ENCODE data around the gene CDH22.

CDH22 gene

DNA sequence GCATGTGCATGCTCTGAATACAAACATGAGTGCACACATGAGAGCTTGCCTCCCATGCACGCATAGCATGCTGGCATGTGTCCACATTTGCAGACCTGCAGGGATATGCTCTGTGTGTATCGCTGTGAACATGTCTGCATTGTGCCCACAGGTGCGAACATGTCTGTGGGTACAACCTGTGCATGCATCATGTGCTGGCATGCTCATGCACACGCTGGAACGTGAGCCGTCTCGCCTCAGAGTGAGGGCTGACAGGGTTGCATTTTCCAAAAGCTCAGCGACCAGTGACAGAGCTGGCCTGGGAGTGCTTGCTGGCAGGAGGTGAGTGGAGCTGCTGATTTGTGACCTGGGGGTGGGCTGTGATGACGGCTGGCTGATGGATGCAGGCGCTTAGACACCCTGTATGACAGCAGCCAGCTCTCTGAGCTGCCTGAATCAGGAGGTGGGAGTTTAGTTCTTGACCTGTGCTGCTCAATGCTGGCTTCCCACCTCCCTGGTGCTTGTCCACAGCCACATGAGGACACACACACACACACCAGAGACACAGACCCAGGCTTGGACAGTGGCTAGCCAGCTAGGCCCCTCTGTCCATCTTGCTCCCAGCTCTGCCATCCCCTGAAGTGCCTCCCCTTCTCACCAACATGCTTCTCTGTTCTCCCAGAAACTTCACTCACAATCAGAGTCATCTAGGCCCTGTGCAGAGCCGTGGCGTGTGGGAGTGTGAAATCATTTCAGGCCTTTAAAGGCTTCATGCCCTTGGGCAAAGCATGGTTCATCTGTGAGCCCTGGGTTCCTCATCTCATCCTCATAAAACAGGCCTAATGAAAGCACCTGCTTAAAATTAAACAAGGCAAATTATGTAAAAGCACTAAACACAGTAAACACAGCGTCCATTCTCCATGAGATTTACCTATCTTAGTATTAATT, 138.8 kb downstream of the CDH22 start:
- no peaks in the 10 kb centered on the region for H3K4me1 ChIP-seq (ENCODE audit: control insufficient read depth, insufficient read depth, low read length)
- H3K4me3 ChIP-seq (ENCODE audit: low read length) = no peak overlapping the region
- no peak for DNase-seq (ENCODE audit: low read depth)
- H3K9me3 ChIP-seq (ENCODE audit: control insufficient read depth, low read length) = peaks cover 6% of the 10 kb centered on the region
- H3K36me3 ChIP-seq (ENCODE audit: control insufficient read depth, insufficient read depth, low read length, severe bottlenecking) = no peaks in the 10 kb centered on the region
- peaks cover 74% of the 10 kb centered on the region for H3K27me3 ChIP-seq (replicated peaks; ENCODE audit: control insufficient read depth, insufficient read depth, low read length)
- H3K9ac ChIP-seq (ENCODE audit: low read length) = no peak overlapping the region

DNA sequence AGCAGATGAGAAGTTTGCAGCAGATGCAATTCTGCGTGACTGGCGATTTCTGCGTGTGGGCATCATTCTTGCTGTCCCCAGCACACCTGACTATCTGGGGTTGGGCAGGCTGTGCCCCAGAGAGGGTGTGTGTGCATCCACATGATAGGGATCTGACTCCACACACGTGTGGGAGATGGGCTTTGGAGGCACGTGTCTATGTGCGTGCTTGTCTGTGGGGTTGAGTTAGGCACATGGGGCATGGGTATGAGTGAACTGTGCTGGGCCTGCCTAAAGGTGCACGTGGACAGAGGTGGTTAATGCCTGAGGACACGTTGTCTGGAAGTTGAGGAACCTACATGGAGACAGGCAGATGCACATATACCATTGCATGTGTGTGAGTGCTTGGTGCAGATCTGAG, 139.9 kb downstream of the CDH22 start:
- no peak overlapping the region for H3K9ac ChIP-seq (ENCODE audit: low read length)
- no peak for DNase-seq (ENCODE audit: low read depth)
- H3K4me3 ChIP-seq (ENCODE audit: low read length) = no peak overlapping the region
- peaks cover 76% of the 10 kb centered on the region for H3K27me3 ChIP-seq (replicated peaks; ENCODE audit: control insufficient read depth, insufficient read depth, low read length)
- peaks cover 6% of the 10 kb centered on the region for H3K9me3 ChIP-seq (ENCODE audit: control insufficient read depth, low read length)
- no peaks in the 10 kb centered on the region for H3K36me3 ChIP-seq (ENCODE audit: control insufficient read depth, insufficient read depth, low read length, severe bottlenecking)
- H3K4me1 ChIP-seq (ENCODE audit: control insufficient read depth, insufficient read depth, low read length) = no peaks in the 10 kb centered on the region

DNA sequence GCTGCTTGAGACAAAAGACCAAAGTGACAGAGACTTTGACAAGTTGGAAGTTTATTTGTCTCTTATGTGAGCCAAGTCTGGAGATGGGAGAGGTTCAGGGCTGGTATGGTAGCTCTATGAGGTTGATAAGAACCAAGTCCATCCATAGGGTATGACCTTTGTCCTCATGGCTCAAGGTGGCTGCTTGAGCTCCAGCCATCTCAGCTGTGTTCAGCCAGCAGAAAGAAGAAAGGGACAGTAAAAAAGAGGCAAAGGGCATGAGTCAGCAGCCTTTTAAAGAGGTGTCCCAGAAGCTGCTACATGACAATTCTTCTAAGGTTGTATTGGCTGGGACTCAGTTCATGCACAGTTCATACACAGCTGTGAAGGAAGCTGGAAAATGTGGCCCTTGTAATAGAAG, 141.2 kb downstream of the CDH22 start:
- no peaks in the 10 kb centered on the region for H3K36me3 ChIP-seq (ENCODE audit: control insufficient read depth, insufficient read depth, low read length, severe bottlenecking)
- H3K9me3 ChIP-seq (ENCODE audit: control insufficient read depth, low read length) = peaks cover 6% of the 10 kb centered on the region
- no peak for DNase-seq (ENCODE audit: low read depth)
- peaks cover 76% of the 10 kb centered on the region for H3K27me3 ChIP-seq (replicated peaks; ENCODE audit: control insufficient read depth, insufficient read depth, low read length)
- no peak overlapping the region for H3K4me3 ChIP-seq (ENCODE audit: low read length)
- no peak overlapping the region for H3K9ac ChIP-seq (ENCODE audit: low read length)
- H3K4me1 ChIP-seq (ENCODE audit: control insufficient read depth, insufficient read depth, low read length) = no peaks in the 10 kb centered on the region

DNA sequence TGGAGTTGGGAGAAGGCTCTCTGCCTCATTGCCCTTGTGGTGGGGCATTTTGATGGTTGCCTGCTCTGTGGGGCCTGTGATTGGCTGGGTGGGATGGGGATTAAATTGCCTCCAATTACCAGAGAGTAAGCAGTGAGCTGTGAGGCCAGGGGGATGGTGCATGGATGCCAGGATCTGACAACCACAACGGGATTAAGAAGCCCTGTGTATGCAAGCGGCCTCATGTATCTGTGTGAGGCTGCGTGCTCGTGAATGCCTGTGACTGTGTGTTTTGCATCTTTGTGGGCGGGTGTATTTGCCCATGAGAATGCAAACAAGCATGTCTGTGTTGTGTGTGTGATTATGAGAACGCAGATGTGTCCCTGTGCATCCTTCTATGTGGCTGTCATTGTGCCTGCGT, 144.0 kb downstream of the CDH22 start:
- Histone ChIP-seq H3K27me3 (replicated peaks; ENCODE audit: control insufficient read depth, insufficient read depth, low read length) (peaks cover 81% of the 10 kb centered on the region), H3K4me1 (ENCODE audit: control insufficient read depth, insufficient read depth, low read length) (no peaks in the 10 kb centered on the region), H3K9me3 (ENCODE audit: control insufficient read depth, low read length) (peaks cover 6% of the 10 kb centered on the region), H3K4me3 (ENCODE audit: low read length) (no peak overlapping the region), H3K36me3 (ENCODE audit: control insufficient read depth, insufficient read depth, low read length, severe bottlenecking) (no peaks in the 10 kb centered on the region), H3K9ac (ENCODE audit: low read length) (no peak overlapping the region)
- DNase-seq (ENCODE audit: low read depth) = no peak

DNA sequence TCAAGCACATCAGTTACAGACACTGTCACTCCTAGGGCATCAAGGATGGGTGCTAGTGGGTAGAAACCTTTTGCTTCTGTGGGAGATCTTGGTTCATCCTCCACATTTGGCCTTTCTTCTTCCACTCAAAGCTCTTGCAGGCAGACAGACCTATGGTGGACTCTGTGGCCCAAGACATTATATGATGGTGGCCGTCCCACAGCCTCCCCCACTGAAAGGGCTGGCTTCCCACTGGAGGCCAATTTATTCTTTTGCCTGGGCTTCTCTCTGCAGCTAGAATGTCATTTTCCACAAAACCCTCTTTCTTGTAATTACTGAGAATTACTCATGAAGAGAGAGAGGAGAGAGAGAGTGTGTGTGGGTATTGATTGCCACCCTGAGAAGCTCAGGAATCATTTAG, 146.4 kb downstream of the CDH22 start:
- Histone ChIP-seq H3K4me1 (ENCODE audit: control insufficient read depth, insufficient read depth, low read length) (no peaks in the 10 kb centered on the region), H3K9ac (ENCODE audit: low read length) (no peak overlapping the region), H3K27me3 (replicated peaks; ENCODE audit: control insufficient read depth, insufficient read depth, low read length) (peaks cover 91% of the 10 kb centered on the region), H3K36me3 (ENCODE audit: control insufficient read depth, insufficient read depth, low read length, severe bottlenecking) (no peaks in the 10 kb centered on the region), H3K9me3 (ENCODE audit: control insufficient read depth, low read length) (peaks cover 2% of the 10 kb centered on the region), H3K4me3 (ENCODE audit: low read length) (no peak overlapping the region)
- no peak for DNase-seq (ENCODE audit: low read depth)

DNA sequence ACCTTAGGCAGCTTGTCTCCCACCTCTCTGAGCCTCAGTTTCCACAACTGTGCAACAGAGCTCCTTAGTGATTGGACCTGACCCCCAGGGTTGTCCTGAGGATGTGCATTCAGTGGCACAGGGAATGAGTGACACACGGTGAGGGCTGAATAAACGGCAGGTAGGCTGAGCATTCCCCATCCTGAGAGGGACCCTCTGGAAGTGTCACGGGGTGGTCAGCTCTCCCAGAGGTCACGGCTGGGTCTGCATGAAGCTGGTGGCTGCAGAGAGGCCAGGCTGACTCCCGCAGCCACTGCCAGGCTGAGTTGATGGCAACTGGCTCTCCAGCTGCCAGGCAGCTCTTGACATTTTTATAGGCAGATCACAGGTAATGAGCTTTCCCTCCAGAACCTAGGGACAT, 147.6 kb downstream of the CDH22 start:
- Histone ChIP-seq H3K27me3 (replicated peaks; ENCODE audit: control insufficient read depth, insufficient read depth, low read length) (peaks cover 87% of the 10 kb centered on the region), H3K9me3 (ENCODE audit: control insufficient read depth, low read length) (no peaks in the 10 kb centered on the region), H3K36me3 (ENCODE audit: control insufficient read depth, insufficient read depth, low read length, severe bottlenecking) (no peaks in the 10 kb centered on the region), H3K4me1 (ENCODE audit: control insufficient read depth, insufficient read depth, low read length) (no peaks in the 10 kb centered on the region), H3K9ac (ENCODE audit: low read length) (no peak overlapping the region), H3K4me3 (ENCODE audit: low read length) (no peak overlapping the region)
- DNase-seq (ENCODE audit: low read depth) = no peak

DNA sequence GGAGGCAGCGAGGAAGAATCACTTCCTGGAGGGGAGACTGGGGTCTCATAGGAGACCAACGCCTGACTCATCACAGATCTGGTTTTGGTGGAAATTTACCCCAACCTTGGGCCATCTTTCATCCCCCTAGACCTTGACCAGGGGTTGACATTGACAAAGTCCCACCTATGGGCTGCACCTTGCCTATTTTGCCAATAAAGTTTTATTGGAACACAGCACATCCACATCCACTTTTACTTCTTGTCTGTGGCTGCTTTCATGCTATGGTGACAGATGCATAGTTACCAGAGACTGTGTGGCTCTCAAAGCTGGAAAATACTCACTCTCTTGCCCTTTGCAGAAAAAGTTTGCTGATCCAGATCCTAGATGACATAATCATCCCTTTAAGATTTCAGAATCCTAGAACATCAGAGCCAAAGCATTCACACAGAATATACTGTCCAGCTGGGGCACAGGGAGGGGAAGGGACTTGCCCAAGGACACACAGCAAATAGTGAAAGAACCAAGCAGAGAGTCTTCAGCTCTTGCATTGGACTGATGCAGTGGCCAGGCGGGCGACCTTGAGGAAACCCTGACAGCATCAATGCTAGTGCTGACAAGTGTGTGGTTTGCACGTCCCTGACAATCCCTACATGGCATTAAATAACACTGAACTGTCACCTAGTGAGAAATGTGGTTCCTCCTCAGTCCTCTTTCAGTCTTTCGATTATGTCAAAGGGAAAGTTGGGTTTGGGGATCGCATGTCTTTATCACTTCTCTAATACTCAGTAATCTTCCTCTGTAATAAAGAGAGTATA, 149.0 kb downstream of the CDH22 start:
- Histone ChIP-seq H3K9me3 (ENCODE audit: control insufficient read depth, low read length) (no peaks in the 10 kb centered on the region), H3K4me3 (ENCODE audit: low read length) (no peak overlapping the region), H3K27me3 (replicated peaks; ENCODE audit: control insufficient read depth, insufficient read depth, low read length) (peaks cover 92% of the 10 kb centered on the region), H3K4me1 (ENCODE audit: control insufficient read depth, insufficient read depth, low read length) (no peaks in the 10 kb centered on the region), H3K36me3 (ENCODE audit: control insufficient read depth, insufficient read depth, low read length, severe bottlenecking) (no peaks in the 10 kb centered on the region), H3K9ac (ENCODE audit: low read length) (no peak overlapping the region)
- DNase-seq (ENCODE audit: low read depth) = no peak

DNA sequence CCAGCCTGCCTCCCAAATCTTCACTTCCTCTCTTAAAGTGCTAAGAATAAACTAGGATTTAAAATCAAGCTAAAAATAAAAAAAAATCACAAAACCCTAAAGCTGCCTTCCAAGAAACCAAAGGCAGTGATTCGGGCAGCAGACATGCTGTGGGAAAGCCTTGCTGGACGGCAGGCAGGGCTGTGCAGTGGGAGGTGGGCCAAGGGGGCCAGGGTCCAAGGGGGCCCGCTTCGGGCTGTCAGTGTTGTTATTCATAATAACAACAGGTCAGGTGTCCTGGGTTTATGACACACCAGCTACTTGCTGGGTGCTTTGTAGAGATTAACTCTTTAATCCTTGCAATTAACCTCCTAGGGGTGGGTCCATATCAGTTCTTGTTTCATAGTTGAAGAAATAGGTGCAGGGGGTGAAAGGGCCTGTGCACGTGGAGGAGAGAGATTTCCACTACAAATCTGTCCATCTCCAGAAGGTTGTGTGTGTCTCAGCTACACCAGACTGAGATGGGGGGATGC, 149.8 kb downstream of the CDH22 start:
- Histone ChIP-seq H3K4me1 (ENCODE audit: control insufficient read depth, insufficient read depth, low read length) (no peaks in the 10 kb centered on the region), H3K36me3 (ENCODE audit: control insufficient read depth, insufficient read depth, low read length, severe bottlenecking) (no peaks in the 10 kb centered on the region), H3K27me3 (replicated peaks; ENCODE audit: control insufficient read depth, insufficient read depth, low read length) (peaks cover 92% of the 10 kb centered on the region), H3K9me3 (ENCODE audit: control insufficient read depth, low read length) (no peaks in the 10 kb centered on the region), H3K9ac (ENCODE audit: low read length) (no peak overlapping the region), H3K4me3 (ENCODE audit: low read length) (no peak overlapping the region)
- DNase-seq (ENCODE audit: low read depth) = no peak

DNA sequence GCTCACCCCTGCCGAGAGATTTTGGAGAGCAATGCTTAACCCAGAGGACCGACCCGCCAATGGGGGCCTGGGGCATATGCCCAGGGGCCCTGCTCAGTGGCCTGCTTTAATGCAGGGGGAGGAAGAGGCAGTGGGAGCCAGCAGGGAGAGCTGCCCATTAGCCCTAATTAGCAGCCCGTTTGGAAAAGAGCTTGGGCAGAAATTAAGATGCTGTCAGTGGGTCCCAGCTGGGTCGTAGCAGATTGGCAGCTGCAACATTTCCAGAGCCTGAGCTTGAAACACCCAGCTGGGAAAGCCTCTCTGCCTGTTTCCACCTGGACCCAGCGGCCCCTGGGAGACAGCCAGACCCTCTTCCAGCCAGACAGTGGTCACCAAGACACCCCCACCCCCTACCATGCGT, 150.7 kb downstream of the CDH22 start:
- Histone ChIP-seq H3K9ac (ENCODE audit: low read length) (no peak overlapping the region), H3K4me3 (ENCODE audit: low read length) (no peak overlapping the region), H3K36me3 (ENCODE audit: control insufficient read depth, insufficient read depth, low read length, severe bottlenecking) (no peaks in the 10 kb centered on the region), H3K4me1 (ENCODE audit: control insufficient read depth, insufficient read depth, low read length) (no peaks in the 10 kb centered on the region), H3K27me3 (replicated peaks; ENCODE audit: control insufficient read depth, insufficient read depth, low read length) (peaks cover 92% of the 10 kb centered on the region), H3K9me3 (ENCODE audit: control insufficient read depth, low read length) (no peaks in the 10 kb centered on the region)
- DNase-seq (ENCODE audit: low read depth) = no peak

DNA sequence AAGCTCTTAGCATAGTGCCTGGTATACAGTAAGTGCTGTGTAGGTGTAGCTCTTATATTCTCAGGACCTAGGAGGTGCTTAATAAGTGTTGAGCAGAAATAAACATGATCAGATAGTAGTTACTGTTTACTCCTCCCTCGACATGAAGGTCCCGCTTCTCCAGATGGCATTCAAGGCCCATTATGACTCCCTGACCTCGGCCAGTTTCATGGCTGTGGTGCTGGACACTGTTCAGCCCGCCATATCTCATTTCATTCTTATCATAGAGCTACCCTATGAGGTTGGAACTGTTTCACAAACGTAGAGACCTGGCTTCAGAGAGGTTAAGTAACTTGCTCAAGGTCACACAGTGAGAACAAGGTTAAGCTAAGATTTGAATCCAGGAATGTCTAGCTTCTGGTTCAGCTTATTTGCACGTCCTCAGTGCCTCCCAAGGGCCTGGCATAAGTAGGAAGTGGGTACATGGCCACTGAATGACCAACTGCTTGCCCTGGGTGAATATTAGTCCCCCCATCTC, 151.2 kb downstream of the CDH22 start:
- Histone ChIP-seq H3K27me3 (replicated peaks; ENCODE audit: control insufficient read depth, insufficient read depth, low read length) (peaks cover 90% of the 10 kb centered on the region), H3K4me3 (ENCODE audit: low read length) (no peak overlapping the region)

DNA sequence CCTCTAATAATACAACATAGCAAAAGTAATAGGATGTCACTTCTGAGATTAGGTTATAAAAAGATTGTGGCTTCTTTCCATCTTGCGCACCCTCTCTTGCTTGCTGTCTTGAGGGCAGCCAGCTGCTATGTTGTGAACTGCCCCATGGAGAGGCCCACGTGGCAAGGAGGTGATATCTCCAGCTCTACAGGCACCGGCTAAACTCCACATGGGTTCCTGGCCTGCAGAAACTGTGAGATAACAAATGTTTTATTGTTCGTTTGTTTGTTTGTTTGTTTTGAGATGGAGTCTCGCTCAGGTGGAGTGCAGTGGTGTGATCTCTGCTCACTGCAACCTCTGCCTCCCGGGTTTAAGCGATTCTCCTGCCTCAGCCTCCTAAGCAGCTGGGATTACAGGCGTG, 152.2 kb downstream of the CDH22 start:
- no peaks in the 10 kb centered on the region for H3K36me3 ChIP-seq (ENCODE audit: control insufficient read depth, insufficient read depth, low read length, severe bottlenecking)
- H3K27me3 ChIP-seq (replicated peaks; ENCODE audit: control insufficient read depth, insufficient read depth, low read length) = peaks cover 83% of the 10 kb centered on the region
- H3K9me3 ChIP-seq (ENCODE audit: control insufficient read depth, low read length) = no peaks in the 10 kb centered on the region
- DNase-seq (ENCODE audit: low read depth) = no peak
- H3K4me1 ChIP-seq (ENCODE audit: control insufficient read depth, insufficient read depth, low read length) = no peaks in the 10 kb centered on the region
- H3K4me3 ChIP-seq (ENCODE audit: low read length) = no peak overlapping the region
- H3K9ac ChIP-seq (ENCODE audit: low read length) = no peak overlapping the region

More for the DNA sequence above, 151.2 kb downstream of the CDH22 start:
- DNase-seq (ENCODE audit: low read depth) = no peak
- H3K4me1 ChIP-seq (ENCODE audit: control insufficient read depth, insufficient read depth, low read length) = no peaks in the 10 kb centered on the region
- no peaks in the 10 kb centered on the region for H3K9me3 ChIP-seq (ENCODE audit: control insufficient read depth, low read length)
- no peak overlapping the region for H3K9ac ChIP-seq (ENCODE audit: low read length)
- H3K36me3 ChIP-seq (ENCODE audit: control insufficient read depth, insufficient read depth, low read length, severe bottlenecking) = no peaks in the 10 kb centered on the region
